Endothelial cell (in vitro differentiated cells): ENCODE results near the gene C19orf44. TPM values are rescaled to one million over a fixed set of nuclear protein-coding genes. Genes with fewer than 3 reads are reported as not detected.

Source experiments
- DNase-seq: peaks from one replicate; pipeline ENCODE4 v3.0.0; 2021; ENCODE audit warnings: low spot score
- H3K27ac Mint-ChIP-seq: one replicate; pipeline ENCODE4 v1.8.0; 2021; ENCODE audit warnings: mixed read lengths, inconsistent platforms; ENCODE audit not compliant: unreplicated experiment
- H3K27me3 Mint-ChIP-seq: one replicate; pipeline ENCODE4 v1.8.0; 2021; ENCODE audit warnings: mild to moderate bottlenecking, moderate library complexity, mixed read lengths, inconsistent platforms; ENCODE audit not compliant: unreplicated experiment
- H3K36me3 Mint-ChIP-seq: one replicate; pipeline ENCODE4 v1.8.0; 2021; ENCODE audit warnings: mild to moderate bottlenecking, low read depth, mixed read lengths, inconsistent platforms; ENCODE audit not compliant: unreplicated experiment
- H3K4me1 Mint-ChIP-seq: one replicate; pipeline ENCODE4 v1.8.0; 2021; ENCODE audit warnings: mild to moderate bottlenecking, mixed read lengths, inconsistent platforms; ENCODE audit not compliant: unreplicated experiment
- H3K4me3 Mint-ChIP-seq: one replicate; pipeline ENCODE4 v1.8.0; 2021; ENCODE audit warnings: mild to moderate bottlenecking, mixed read lengths, inconsistent platforms; ENCODE audit not compliant: unreplicated experiment
- H3K9me3 Mint-ChIP-seq: one replicate; pipeline ENCODE4 v1.8.0; 2021; ENCODE audit warnings: mixed read lengths, inconsistent platforms; ENCODE audit not compliant: unreplicated experiment
- CTCF ChIP-seq: fragments of 200-600 bp; sonication (generic); IDR thresholded peaks from one replicate; pipeline ENCODE4 v1.5.0; 2021; ENCODE audit warnings: antibody characterized with exemption; ENCODE audit not compliant: unreplicated experiment
- total RNA-seq: library from RNA; stranded (reverse); fragmentation: NEBNext Ultra II Directional; extraction: Animal tissue kit (Norgen Biotek cat#: 25700); gene quantifications from one replicate; pipeline ENCODE4 v1.2.1, GENCODE V29; 2021; ENCODE audit not compliant: unreplicated experiment

The C19orf44 gene
- total RNA-seq, 1 donor from 2014 or later: 3.7 TPM

- H3K9me3 Mint-ChIP-seq: no peaks in the 10 kb centered on the region
- H3K4me1 Mint-ChIP-seq: peaks cover 25% of the 10 kb centered on the region
- H3K27me3 Mint-ChIP-seq: peaks cover 11% of the 10 kb centered on the region
- DNase-seq: no peak
- no peak for TF ChIP-seq CTCF
- H3K4me3 Mint-ChIP-seq: no peak overlapping the region
- peaks cover 4% of the 10 kb centered on the region for H3K36me3 Mint-ChIP-seq
- no peak overlapping the region for H3K27ac Mint-ChIP-seq
Observed at GRCh38 chr19:16454351-16454918, 41.8 kb upstream of the C19orf44 start.

GRCh38 chr19:16455489-16455888 lies 40.7 kb upstream of the C19orf44 start:
- H3K9me3 Mint-ChIP-seq: no peaks in the 10 kb centered on the region
- DNase-seq: no peak
- TF ChIP-seq CTCF: no peak
- peaks cover 11% of the 10 kb centered on the region for H3K27me3 Mint-ChIP-seq
- no peak overlapping the region for H3K4me3 Mint-ChIP-seq
- H3K4me1 Mint-ChIP-seq: peaks cover 25% of the 10 kb centered on the region
- no peak overlapping the region for H3K27ac Mint-ChIP-seq
- H3K36me3 Mint-ChIP-seq: no peaks in the 10 kb centered on the region

- peak overlapping the region; percentile 47 for H3K4me3 Mint-ChIP-seq
- no peak for DNase-seq
- peak overlapping the region; percentile 67 for H3K27ac Mint-ChIP-seq
- H3K36me3 Mint-ChIP-seq: no peaks in the 10 kb centered on the region
- no peak for TF ChIP-seq CTCF
- H3K4me1 Mint-ChIP-seq: peaks cover 25% of the 10 kb centered on the region
- H3K27me3 Mint-ChIP-seq: peaks cover 11% of the 10 kb centered on the region
- no peaks in the 10 kb centered on the region for H3K9me3 Mint-ChIP-seq
Observed at GRCh38 chr19:16456652-16457194, 39.5 kb upstream of the C19orf44 start.

- no peaks in the 10 kb centered on the region for H3K9me3 Mint-ChIP-seq
- DNase-seq: no peak
- peak overlapping the region; percentile 47 for H3K4me3 Mint-ChIP-seq
- H3K27ac Mint-ChIP-seq: peak overlapping the region; percentile 67
- peaks cover 11% of the 10 kb centered on the region for H3K27me3 Mint-ChIP-seq
- H3K36me3 Mint-ChIP-seq: no peaks in the 10 kb centered on the region
- H3K4me1 Mint-ChIP-seq: peaks cover 25% of the 10 kb centered on the region
- no peak for TF ChIP-seq CTCF
Observed at GRCh38 chr19:16457195-16457953, 38.8 kb upstream of the C19orf44 start.

- Mint-ChIP-seq H3K4me3 (no peak overlapping the region), H3K27me3 (peaks cover 11% of the 10 kb centered on the region), H3K27ac (no peak overlapping the region), H3K9me3 (no peaks in the 10 kb centered on the region), H3K4me1 (peaks cover 25% of the 10 kb centered on the region), H3K36me3 (no peaks in the 10 kb centered on the region)
- TF ChIP-seq CTCF: no peak
- DNase-seq: no peak
Observed at GRCh38 chr19:16457954-16458331, 38.3 kb upstream of the C19orf44 start.
